Frontal cortex (tissue), 4 donors: ENCODE data around the gene SAMMSON. TPM values are rescaled to one million over a fixed set of nuclear protein-coding genes. Genes with fewer than 3 reads are reported as not detected.

Source experiments
- DNase-seq, 2 donors: peaks; one replicate each; pipeline ENCODE4 v3.0.0; 2012; ENCODE audit warnings: low spot score in 2 of 2
- FAIRE-seq: peaks from 2 replicates; lab custom pipeline; 2012; peaks lifted over from hg19 to GRCh38; lab: Jason Lieb, UNC
- total RNA-seq: library from RNA; depleted of rRNA; stranded (reverse); fragments of >200 nt; gene quantifications from one replicate; pipeline ENCODE4 v1.2.3, GENCODE V29; 2014
- donor health status: control.
- donor health status: control.
- donor health status: control.

SAMMSON gene
- total RNA-seq, 1 donor from 2014 or later: not detected

- DNase-seq (no peak), FAIRE-seq (no peak)
Observed at GRCh38 chr3:70006089-70006488, 6.6 kb downstream of the SAMMSON start.

DNA sequence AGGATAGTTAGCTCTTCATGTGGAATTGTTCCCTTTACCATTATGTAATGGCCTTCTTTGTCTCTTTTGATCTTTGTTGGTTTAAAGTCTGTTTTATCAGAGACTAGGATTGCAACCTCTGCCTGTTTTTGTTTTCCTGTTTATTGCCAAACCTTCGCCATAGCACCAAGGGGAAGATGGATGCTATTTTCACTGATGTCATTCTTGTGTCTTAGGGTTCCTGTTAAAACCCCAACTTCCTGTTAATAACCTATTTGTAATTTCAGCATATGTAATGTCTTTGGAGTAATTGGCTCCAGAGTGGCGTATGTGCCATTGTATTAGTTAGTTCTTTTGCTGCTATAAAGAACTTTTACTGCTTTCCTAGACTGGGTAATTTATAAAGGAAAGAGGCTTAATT lies 10.8 kb downstream of the SAMMSON start:
- no peak for FAIRE-seq
- DNase-seq: no peak

GRCh38 chr3:70011582-70011981 lies 12.0 kb downstream of the SAMMSON start:
- DNase-seq: no peak
- no peak for FAIRE-seq

- DNase-seq: no peak
- no peak for FAIRE-seq
Observed at GRCh38 chr3:70020906-70021660, 21.6 kb downstream of the SAMMSON start.

DNA sequence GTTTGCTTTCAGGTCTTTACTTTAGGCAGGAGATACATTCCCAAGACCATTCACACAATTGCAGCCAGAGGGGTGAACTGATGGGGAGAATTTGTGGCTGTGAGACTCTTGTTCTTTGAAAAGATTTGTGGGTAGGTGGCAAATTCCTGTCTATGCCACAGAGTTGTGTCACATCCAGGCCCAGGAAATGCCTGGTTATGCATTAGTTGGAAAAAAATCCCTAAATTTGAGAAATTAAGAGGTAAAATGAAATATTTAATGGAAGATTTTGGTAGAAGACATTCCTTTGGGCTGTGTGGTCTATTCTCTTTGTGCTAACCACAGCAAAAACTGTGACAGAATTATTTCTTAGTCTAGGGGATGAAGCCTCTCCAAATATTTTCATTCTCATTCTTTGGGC lies 28.8 kb downstream of the SAMMSON start:
- no peak for FAIRE-seq
- DNase-seq: no peak

DNA sequence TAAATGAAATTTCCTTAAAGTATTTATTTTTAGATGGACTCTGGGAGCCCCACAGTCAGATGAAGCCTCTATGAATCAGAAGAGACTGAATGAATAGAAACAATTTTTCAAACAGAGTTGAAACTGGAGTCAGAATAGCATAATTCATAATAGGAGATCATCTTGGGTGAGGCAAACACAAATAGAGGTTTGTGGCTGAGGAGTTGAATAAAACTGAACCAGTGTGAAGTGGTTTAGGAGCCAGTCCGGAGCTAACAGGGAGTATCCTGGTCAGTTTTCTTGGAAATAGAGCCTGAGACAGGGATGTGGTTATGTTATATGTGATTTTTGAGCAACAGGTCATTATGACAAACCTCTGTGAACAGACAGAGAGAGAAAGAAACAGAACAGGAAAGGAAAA lies 39.2 kb downstream of the SAMMSON start:
- DNase-seq (no peak), FAIRE-seq (no peak)

GRCh38 chr3:70040386-70040785 lies 40.9 kb downstream of the SAMMSON start:
- DNase-seq: no peak
- no peak for FAIRE-seq

DNA sequence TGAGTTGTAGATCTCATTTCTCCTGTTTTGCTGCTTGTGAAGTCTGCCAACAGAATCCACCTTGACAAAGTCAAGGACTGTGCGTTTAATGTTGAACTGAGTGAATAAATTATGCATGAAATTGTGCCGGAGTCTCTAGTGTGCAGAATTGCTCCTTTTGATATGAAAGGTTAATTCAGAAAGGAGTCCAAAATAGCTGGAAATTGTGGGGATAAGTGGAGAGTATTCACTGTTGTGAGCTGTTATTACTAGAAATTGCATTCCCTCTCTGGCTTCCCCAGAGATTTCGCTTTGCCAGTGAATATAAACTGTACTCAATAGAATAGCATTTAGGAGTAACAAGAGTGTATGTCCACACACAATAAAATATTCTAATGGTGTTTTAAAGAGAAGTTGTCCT lies 43.1 kb downstream of the SAMMSON start:
- DNase-seq (no peak), FAIRE-seq (no peak)

GRCh38 chr3:70049761-70050160 lies 50.2 kb downstream of the SAMMSON start:
- FAIRE-seq: no peak
- DNase-seq: no peak

DNA sequence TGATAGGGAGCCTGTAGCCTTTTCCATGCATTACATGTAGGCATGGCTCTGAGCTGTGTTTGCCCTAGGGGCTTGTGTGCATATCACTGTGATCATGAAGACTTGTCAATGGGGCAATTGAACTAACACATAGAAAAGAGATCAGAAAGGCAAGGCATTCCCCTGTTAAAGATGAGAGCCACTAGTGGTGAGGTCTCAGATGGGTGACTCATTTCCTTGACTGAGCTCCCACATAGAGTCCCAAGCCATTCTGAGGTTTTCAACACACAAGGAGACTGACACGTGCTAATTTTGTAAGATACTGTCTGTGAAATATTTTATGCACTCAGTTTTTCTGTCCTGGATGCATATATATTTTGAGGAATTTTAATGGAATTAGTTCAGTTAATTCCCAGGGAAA lies 53.8 kb downstream of the SAMMSON start:
- DNase-seq (no peak), FAIRE-seq (no peak)

DNA sequence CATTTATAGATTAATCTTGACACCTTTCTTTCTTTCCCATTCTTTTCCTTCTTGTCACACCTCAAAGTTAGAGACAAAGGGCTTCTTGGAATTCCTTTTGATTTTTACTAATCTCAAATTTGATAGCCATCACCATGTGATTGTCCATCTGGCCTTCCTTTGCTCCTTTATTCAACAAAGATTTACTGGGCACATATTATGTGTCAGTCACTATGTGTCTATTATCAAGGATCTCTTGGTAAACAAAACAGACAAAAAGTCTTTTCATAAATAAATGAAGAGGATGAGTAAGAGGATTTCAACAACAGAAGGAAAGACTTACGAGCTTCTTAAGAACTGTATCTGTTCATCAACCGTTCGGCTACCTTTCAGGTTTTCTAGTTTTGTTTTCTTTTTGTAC lies 56.5 kb downstream of the SAMMSON start:
- DNase-seq (no peak), FAIRE-seq (no peak)

- FAIRE-seq (no peak), DNase-seq (no peak)
Observed at GRCh38 chr3:70057426-70057825, 57.9 kb downstream of the SAMMSON start.

- no peak for FAIRE-seq
- no peak for DNase-seq
Observed at GRCh38 chr3:70061096-70061495, 61.6 kb downstream of the SAMMSON start.

- DNase-seq: peak in 1 of 2 donors; percentile 18
- peak; percentile 26 for FAIRE-seq
Observed at GRCh38 chr3:70064194-70064779, 64.8 kb downstream of the SAMMSON start.

DNA sequence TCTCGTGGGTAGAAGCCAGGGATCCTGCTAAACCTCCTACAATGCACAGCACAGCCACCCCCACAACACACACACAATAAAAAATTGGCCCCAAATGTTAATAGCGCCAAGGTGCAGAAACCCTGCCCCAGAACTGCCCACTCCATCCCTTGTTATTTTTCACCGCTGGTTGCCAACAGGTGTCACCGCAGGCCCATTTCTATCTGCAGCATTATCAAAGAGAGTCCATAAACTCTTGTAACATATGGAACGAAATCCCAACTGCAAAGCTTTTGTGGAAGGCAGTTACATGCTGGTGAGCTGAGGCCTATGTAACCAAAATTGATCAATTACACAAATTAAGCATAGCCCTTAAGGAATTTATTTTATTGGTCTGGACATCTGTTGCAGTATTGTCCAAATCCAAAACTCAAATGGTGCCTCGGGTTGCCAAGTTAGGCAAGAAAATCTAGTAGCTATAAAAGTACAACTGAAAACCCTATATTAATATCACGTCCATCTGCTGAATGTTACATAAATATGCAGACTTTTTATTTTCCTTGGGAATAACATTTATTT lies 66.2 kb downstream of the SAMMSON start:
- DNase-seq (no peak), FAIRE-seq (no peak)

GRCh38 chr3:70067860-70068521 lies 68.5 kb downstream of the SAMMSON start:
- DNase-seq (no peak), FAIRE-seq (no peak)

DNA sequence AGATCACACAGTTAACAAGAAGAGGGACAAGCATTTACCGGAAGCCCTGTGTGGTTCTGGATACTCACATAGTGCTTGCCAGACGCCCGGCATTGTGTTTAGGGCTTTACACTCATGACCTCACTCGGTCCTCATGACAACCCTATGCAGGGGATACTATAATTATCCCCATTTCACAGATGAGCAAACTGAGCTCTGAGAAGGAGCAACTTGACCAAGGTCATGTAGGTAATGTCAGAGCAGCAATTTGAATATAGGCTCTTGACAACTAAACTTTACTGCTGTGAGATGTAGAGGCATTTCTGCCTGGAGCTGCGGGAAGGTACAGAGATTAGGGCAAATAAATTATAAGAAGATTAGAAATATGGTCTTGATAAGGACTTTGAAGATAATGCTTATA lies 70.0 kb downstream of the SAMMSON start:
- DNase-seq (no peak), FAIRE-seq (no peak)

- FAIRE-seq (no peak), DNase-seq (no peak)
Observed at GRCh38 chr3:70071138-70071537, 71.6 kb downstream of the SAMMSON start.

DNA sequence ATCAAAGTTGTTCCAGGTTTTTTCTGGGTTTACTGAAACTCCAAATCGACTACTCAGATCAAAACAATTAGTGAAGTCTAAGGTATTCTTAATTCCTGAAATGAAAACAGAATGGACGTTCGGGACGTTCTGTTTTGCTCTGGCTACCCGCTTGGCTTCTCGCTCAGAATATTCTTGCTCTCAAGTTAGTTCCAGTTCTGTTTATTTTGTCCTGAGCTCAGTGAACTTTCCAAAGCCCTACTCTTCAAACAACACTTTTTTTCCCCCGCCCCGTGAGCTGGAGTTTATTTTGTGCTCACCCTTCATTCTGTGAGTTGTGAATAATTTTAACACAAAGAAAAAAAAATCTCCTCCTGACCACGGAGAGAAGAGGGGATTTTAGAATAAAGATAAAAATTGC lies 72.6 kb downstream of the SAMMSON start:
- FAIRE-seq (no peak), DNase-seq (no peak)

DNA sequence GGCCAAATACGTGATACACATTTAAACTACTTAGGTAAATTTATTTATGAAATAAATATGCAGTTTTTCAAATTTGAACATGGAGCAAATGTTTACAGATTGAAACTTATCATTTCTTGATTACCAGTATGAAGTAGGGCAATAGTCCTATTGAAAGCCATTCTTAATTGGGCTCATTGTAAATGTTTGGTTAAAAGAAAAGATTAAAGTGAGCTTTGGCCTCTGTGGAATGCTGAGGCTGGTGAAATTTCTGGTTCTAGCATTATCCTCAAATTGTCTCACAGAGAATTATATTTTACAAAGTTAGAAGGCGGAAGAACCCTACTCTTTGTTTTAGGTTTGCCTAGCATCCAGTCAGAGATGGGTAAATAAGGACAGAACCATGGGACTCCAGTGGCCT lies 73.2 kb downstream of the SAMMSON start:
- no peak for FAIRE-seq

GRCh38 chr3:70075101-70075500 lies 75.6 kb downstream of the SAMMSON start:
- DNase-seq: no peak
- FAIRE-seq: no peak

More for the DNA sequence above, 73.2 kb downstream of the SAMMSON start:
- no peak for DNase-seq
